Measurements from ENCODE around the gene BRD3OS. TPM values are rescaled to one million over a fixed set of nuclear protein-coding genes. Genes with fewer than 3 reads are reported as not detected.

Gene BRD3OS
- total and polyA plus RNA-seq, 2 of the 4 experiments (the other 2 are of a cell fraction) = 15.8 to 20.7 TPM

DNA sequence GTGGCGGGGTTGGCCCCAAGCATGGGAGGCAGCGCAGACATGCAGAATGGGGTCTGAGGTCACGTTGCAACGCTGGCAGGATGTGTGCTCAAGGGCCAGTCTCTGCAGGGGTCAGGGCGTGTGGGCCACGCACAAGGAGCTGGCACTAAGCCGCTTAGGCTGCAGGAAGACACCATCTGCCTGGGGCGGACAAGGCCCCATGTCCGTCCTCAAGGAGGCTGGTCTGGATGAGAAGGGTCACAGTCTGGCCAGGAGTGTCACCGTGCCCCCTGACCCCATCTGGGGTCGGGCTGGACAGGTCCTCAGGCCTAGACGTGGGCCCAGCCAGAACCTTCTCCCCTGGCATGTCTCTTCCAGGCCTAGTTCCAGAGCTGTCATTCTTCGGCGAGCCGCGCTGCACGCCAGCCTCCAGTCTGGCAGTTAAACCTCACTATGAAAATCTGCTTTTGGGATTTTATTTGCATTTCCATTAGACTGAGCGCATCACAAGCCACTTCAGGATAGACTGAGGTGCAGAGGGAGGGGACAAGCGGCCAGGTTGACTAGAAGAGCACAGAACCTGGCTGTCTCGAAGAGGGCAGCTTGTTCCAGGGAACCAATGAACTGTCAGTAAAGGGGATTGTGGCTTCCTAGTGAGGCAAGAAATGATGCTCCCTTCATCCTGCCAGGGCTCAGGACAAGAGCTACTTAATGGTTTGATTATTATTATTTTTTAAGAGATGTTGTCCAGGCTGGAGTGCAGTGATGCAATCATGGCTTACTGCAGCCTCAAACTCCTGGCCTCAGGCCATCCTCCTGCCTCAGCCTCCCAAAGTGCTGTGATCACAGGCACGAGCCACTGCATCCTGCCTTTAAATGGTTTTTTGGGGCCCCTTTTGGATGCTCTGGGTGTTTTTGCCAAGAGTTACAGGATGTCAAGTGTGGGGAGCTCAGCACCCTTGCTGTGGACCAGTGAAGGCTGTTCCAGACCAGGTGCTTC, 4.3 kb downstream of the BRD3OS start:
- H2BK5ac ChIP-seq (ENCODE audit: low read depth, low read length, poor library complexity, severe bottlenecking) = no peak overlapping the region
- H4K5ac ChIP-seq (ENCODE audit: low read depth, low read length) = no peak overlapping the region
- WGBS, 2 experiments (ENCODE audit: extremely low coverage in 2 of 2, insufficient read length in 1 of 2) = 98% methylated on average over 6 of the region's 21 CpGs; no CpG with 5 or more reads in 1 of the 2 experiments
- no peaks in the 10 kb centered on the region for H3K9me3 ChIP-seq (ENCODE audit: control insufficient read depth, insufficient read depth, low read length)
- H2BK20ac ChIP-seq (ENCODE audit: low read depth, low read length) = no peak overlapping the region
- H3K4me1 ChIP-seq (ENCODE audit: control insufficient read depth, insufficient read depth, low read length) = peaks cover 3% of the 10 kb centered on the region; the same call in 1 of the 2 replicates
- no peak overlapping the region for H3K14ac ChIP-seq (replicated peaks; ENCODE audit: low read depth, low read length)
- H3K23ac ChIP-seq (ENCODE audit: low read depth, low read length) = no peak overlapping the region
- no peak overlapping the region for H3K9ac ChIP-seq (ENCODE audit: low read depth, low read length)
- DNase-seq = no peak
- no peaks in the 10 kb centered on the region for H3K27me3 ChIP-seq (ENCODE audit: control insufficient read depth, insufficient read depth, low read length)
- no peak overlapping the region for H2AFZ ChIP-seq (replicated peaks; ENCODE audit: low read length, poor library complexity)
- CTCF ChIA-PET = interaction anchor here (0.9 kb wide), 1 partner anchor 12 kb away, joined by 4 read pairs; no protein-coding TSS in a partner anchor
- no peak overlapping the region for H3K4me2 ChIP-seq (ENCODE audit: low read depth, low read length)
- dilution Hi-C loops (cut with HindIII; ENCODE audit: low sequenced_read_pairs, unreplicated experiment) = no loop called here
- H4K91ac ChIP-seq (ENCODE audit: insufficient read depth, low read depth, low read length) = no peak overlapping the region
- H2BK120ac ChIP-seq (ENCODE audit: low read depth, low read length) = no peak overlapping the region
- no peaks in the 10 kb centered on the region; the same call in 1 of the 2 replicates for H4K20me1 ChIP-seq (ENCODE audit: insufficient read depth, low read length)
- peak overlapping the region; percentile 21 for H2AK9ac ChIP-seq (replicated peaks; ENCODE audit: low read depth, low read length, poor library complexity)
- TF ChIP-seq CHD1 (IDR thresholded peaks at IDR 0.05; ENCODE audit: low read depth, low read length) (no peak), CEBPB (IDR thresholded peaks at IDR 0.05; ENCODE audit: low read depth, low read length) (peak; percentile 14; the same call in 1 of the 2 replicates)
- peaks cover 46% of the 10 kb centered on the region for H3K36me3 ChIP-seq (ENCODE audit: control insufficient read depth, insufficient read depth, low read length)
- POLR2A ChIA-PET (ENCODE audit: unreplicated experiment) = no interaction called here
- no peak overlapping the region for H3K4me3 ChIP-seq (ENCODE audit: insufficient read depth, low read depth, low read length)
- H3K18ac ChIP-seq (ENCODE audit: low read depth, low read length) = no peak overlapping the region
- peaks cover 2% of the 10 kb centered on the region; the same call in 1 of the 2 replicates for H3K9me1 ChIP-seq (ENCODE audit: insufficient read depth, low read length)
- H2BK15ac ChIP-seq (ENCODE audit: low read depth, low read length) = no peak overlapping the region
- H2AK5ac ChIP-seq (ENCODE audit: low read depth, low read length) = no peak overlapping the region
- BruUV-seq (replicated peaks) = no TSS peak
- no peak overlapping the region for H4K8ac ChIP-seq (ENCODE audit: low read depth in 2 of 2, low read length in 2 of 2)
- peaks cover 0 to 19% of the 10 kb centered on the region in 2 experiments for H3K79me1 ChIP-seq (ENCODE audit: low read depth in 1 of 2, low read length in 2 of 2)
- H3K4ac ChIP-seq (ENCODE audit: low read depth, low read length) = no peak overlapping the region
- no peak for ATAC-seq (ENCODE audit: low read depth)
- intact Hi-C loops (cut with micrococcal nuclease) = no loop called here
- H3K27ac ChIP-seq (ENCODE audit: insufficient read depth, low read length) = no peak overlapping the region
- in situ Hi-C loops (cut with MboI; ENCODE audit: low sequenced_read_pairs) = no loop called here
- no peak overlapping the region for H3K56ac ChIP-seq (ENCODE audit: extremely low read depth, insufficient read depth, low read length)
